Gastroesophageal sphincter (tissue), 3 donors: ENCODE results near the gene UVRAG.

Experiments
- CTCF ChIP-seq, 4 experiments: fragments of 200-600 bp in 2 of 4; fragments of 450-650 bp in 2 of 4; sonication (generic) in 1 of 4; IDR thresholded peaks; one replicate each; pipeline ENCODE4 v1.5.1; 2017 to 2019; ENCODE audit warnings: antibody characterized with exemption in 4 of 4, mild to moderate bottlenecking in 2 of 4, moderate library complexity in 2 of 4
- EP300 ChIP-seq: sonication (generic); formaldehyde crosslinking; IDR thresholded peaks from one replicate; pipeline ENCODE4 v1.6.1; 2017; ENCODE audit warnings: antibody characterized with exemption, mild to moderate bottlenecking
- POLR2A ChIP-seq, 2 donors: fragments of 450-650 bp; IDR thresholded peaks; one replicate each; pipeline ENCODE4 v1.6.1; 2017; ENCODE audit warnings: antibody characterized with exemption in 2 of 2, mild to moderate bottlenecking in 2 of 2, moderate library complexity in 1 of 2

GRCh38 chr11:75802021-75802912, 12.7 kb upstream of the UVRAG start:
- TF ChIP-seq CTCF (IDR thresholded peaks at IDR 0.05) (no peak), POLR2A (IDR thresholded peaks at IDR 0.05) (no peak), EP300 (no peak)
